Left ventricle myocardium inferior (tissue), 1 donor: ENCODE measurements around the gene CD300E. TPM values are rescaled to one million over a fixed set of nuclear protein-coding genes. Genes with fewer than 3 reads are reported as not detected.
A peak's percentile ranks its signal among the peaks of the same experiment; 100 is the strongest.

Source experiments
- DNase-seq: peaks from one replicate; pipeline ENCODE4 v3.0.0-alpha.2; 2020
- H3K27ac ChIP-seq: fragments of 200-600 bp; replicated peaks from 2 replicates; pipeline ENCODE4 v1.8.0; 2021
- H3K27me3 ChIP-seq: fragments of 200-600 bp; 2 replicates; pipeline ENCODE4 v1.8.0; 2021; ENCODE audit warnings: low read depth
- H3K36me3 ChIP-seq: fragments of 200-600 bp; 2 replicates; pipeline ENCODE4 v1.8.0; 2021
- H3K4me1 ChIP-seq: fragments of 200-600 bp; 2 replicates; pipeline ENCODE4 v1.8.0; 2021
- H3K4me3 ChIP-seq: fragments of 200-600 bp; 2 replicates; pipeline ENCODE4 v1.8.0; 2021; ENCODE audit warnings: mild to moderate bottlenecking, moderate library complexity
- H3K9me3 ChIP-seq: fragments of 200-600 bp; replicated peaks from 2 replicates; pipeline ENCODE4 v1.8.0; 2021
- CTCF ChIP-seq: fragments of 200-600 bp; IDR thresholded peaks from 2 replicates; pipeline ENCODE4 v1.8.0; 2021; ENCODE audit warnings: antibody characterized with exemption, mild to moderate bottlenecking, borderline replicate concordance
- intact Hi-C: fragments of 100-400 bp; cut with micrococcal nuclease; formaldehyde crosslinking; loops from one replicate; pipeline ENCODE4 v1.11.0; 2022
- total RNA-seq: library from RNA; stranded (reverse); fragmentation: NEBNext Ultra II Directional; extraction: Animal tissue kit (Norgen Biotek cat#: 25700); gene quantifications from one replicate; pipeline ENCODE4 v1.2.1, GENCODE V29; 2021
- donor health status: DM: no; HTN: yes; CAD: no; lungs with severe emphysema.

The CD300E gene
- total RNA-seq, 1 donor from 2014 or later: 0.30 TPM

GRCh38 chr17:74624131-74624530, 593 bp upstream of the CD300E start:
- Histone ChIP-seq H3K9me3 (peaks cover 10% of the 10 kb centered on the region), H3K36me3 (no peaks in the 10 kb centered on the region), H3K27me3 (peaks cover 79% of the 10 kb centered on the region), H3K4me3 (no peak overlapping the region), H3K4me1 (no peaks in the 10 kb centered on the region), H3K27ac (no peak overlapping the region)
- DNase-seq: no peak
- TF ChIP-seq CTCF: no peak
- intact Hi-C loops: no loop called here

- intact Hi-C loops: no loop called here
- no peaks in the 10 kb centered on the region for H3K9me3 ChIP-seq
- TF ChIP-seq CTCF: no peak
- H3K4me3 ChIP-seq: no peak overlapping the region
- DNase-seq: peak; percentile 54
- H3K36me3 ChIP-seq: no peaks in the 10 kb centered on the region
- H3K27me3 ChIP-seq: peaks cover 72% of the 10 kb centered on the region
- H3K27ac ChIP-seq: no peak overlapping the region
- H3K4me1 ChIP-seq: no peaks in the 10 kb centered on the region
Measured at GRCh38 chr17:74619077-74619673, 4.4 kb downstream of the CD300E start.

- DNase-seq: no peak
- no peak for TF ChIP-seq CTCF
- H3K4me3 ChIP-seq: no peak overlapping the region
- intact Hi-C loops: no loop called here
- peaks cover 72% of the 10 kb centered on the region for H3K27me3 ChIP-seq
- no peaks in the 10 kb centered on the region for H3K36me3 ChIP-seq
- no peaks in the 10 kb centered on the region for H3K4me1 ChIP-seq
- H3K9me3 ChIP-seq: no peaks in the 10 kb centered on the region
- no peak overlapping the region for H3K27ac ChIP-seq
Measured at GRCh38 chr17:74618451-74618850, 5.1 kb downstream of the CD300E start.

- Histone ChIP-seq H3K27me3 (peaks cover 83% of the 10 kb centered on the region), H3K36me3 (no peaks in the 10 kb centered on the region), H3K4me1 (no peaks in the 10 kb centered on the region), H3K9me3 (no peaks in the 10 kb centered on the region), H3K4me3 (no peak overlapping the region), H3K27ac (no peak overlapping the region)
- no peak for DNase-seq
- intact Hi-C loops: no loop called here
- TF ChIP-seq CTCF: no peak
Measured at GRCh38 chr17:74616696-74617095, 6.8 kb downstream of the CD300E start.

GRCh38 chr17:74612046-74612445, 11.5 kb downstream of the CD300E start:
- DNase-seq: no peak
- no peaks in the 10 kb centered on the region for H3K36me3 ChIP-seq
- no peak overlapping the region for H3K4me3 ChIP-seq
- no peak for TF ChIP-seq CTCF
- intact Hi-C loops: no loop called here
- no peaks in the 10 kb centered on the region for H3K4me1 ChIP-seq
- no peaks in the 10 kb centered on the region for H3K9me3 ChIP-seq
- H3K27me3 ChIP-seq: peaks cover 85% of the 10 kb centered on the region
- no peak overlapping the region for H3K27ac ChIP-seq

- no peaks in the 10 kb centered on the region for H3K9me3 ChIP-seq
- no peak overlapping the region for H3K4me3 ChIP-seq
- TF ChIP-seq CTCF: no peak
- H3K36me3 ChIP-seq: no peaks in the 10 kb centered on the region
- intact Hi-C loops: no loop called here
- no peak for DNase-seq
- H3K27me3 ChIP-seq: peaks cover 70% of the 10 kb centered on the region
- no peaks in the 10 kb centered on the region for H3K4me1 ChIP-seq
- no peak overlapping the region for H3K27ac ChIP-seq
Measured at GRCh38 chr17:74610108-74610507, 13.4 kb downstream of the CD300E start.
